GM12801 (cell line): ENCODE data around the gene MAP2K7.

Experiments
- TF ChIP-seq, protein P1 (sequence below): IDR thresholded peaks from one replicate; pipeline ENCODE4 v1.5.1; 2011; ENCODE audit warnings: control low read depth; ENCODE audit not compliant: insufficient read length; ENCODE audit errors: extremely low read depth

The MAP2K7 gene

GRCh38 chr19:7869910-7870511, 33.7 kb upstream of the MAP2K7 start:
- TF ChIP-seq, protein P1, sequence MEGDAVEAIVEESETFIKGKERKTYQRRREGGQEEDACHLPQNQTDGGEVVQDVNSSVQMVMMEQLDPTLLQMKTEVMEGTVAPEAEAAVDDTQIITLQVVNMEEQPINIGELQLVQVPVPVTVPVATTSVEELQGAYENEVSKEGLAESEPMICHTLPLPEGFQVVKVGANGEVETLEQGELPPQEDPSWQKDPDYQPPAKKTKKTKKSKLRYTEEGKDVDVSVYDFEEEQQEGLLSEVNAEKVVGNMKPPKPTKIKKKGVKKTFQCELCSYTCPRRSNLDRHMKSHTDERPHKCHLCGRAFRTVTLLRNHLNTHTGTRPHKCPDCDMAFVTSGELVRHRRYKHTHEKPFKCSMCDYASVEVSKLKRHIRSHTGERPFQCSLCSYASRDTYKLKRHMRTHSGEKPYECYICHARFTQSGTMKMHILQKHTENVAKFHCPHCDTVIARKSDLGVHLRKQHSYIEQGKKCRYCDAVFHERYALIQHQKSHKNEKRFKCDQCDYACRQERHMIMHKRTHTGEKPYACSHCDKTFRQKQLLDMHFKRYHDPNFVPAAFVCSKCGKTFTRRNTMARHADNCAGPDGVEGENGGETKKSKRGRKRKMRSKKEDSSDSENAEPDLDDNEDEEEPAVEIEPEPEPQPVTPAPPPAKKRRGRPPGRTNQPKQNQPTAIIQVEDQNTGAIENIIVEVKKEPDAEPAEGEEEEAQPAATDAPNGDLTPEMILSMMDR: no peak

DNA sequence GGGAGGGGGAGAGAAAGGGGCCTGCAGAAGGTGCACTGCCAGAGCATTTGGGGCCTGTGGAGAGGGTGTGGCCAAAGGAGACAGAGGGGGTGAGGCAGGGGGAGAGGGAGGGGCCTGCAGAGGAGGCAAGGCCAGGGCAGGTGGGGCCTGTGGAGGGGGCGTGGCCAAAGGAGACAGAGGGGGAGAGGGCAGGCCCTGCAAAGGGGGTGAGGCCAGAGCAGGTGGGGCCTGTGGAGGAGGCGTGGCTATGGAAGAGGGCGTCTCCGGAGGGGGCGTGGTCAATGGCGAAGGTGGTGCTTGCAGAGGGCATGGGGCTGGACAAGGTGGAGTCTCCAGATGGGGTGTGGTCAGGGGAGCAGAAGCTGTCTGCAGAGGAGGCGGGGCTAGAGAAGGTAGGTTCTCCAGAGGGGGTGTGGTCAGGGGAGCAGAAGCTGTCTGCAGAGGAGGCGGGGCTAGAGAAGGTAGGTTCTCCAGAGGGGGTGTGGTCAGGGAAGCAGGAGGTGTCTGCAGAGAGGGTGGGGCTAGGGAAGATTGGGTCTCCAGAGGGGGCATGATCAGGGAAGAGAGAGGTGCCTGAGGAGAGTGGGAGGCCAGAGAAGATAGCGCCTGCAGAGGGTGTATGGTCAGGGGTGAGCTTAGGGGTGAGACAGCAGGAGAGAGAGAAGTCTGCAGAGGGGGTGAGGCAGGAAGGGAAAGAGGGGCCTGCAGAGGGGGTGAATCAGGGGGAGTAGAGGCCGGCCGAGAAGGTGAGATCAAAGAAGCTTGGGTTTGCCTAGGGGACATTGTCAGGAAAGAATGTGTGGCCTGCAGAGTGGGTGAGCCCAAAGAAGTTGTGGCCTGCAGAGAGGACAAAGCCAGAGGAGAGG, 32.9 kb upstream of the MAP2K7 start:
- TF ChIP-seq, protein P1: no peak

- TF ChIP-seq, protein P1: no peak
Observed at GRCh38 chr19:7871437-7872305, 32.0 kb upstream of the MAP2K7 start.

DNA sequence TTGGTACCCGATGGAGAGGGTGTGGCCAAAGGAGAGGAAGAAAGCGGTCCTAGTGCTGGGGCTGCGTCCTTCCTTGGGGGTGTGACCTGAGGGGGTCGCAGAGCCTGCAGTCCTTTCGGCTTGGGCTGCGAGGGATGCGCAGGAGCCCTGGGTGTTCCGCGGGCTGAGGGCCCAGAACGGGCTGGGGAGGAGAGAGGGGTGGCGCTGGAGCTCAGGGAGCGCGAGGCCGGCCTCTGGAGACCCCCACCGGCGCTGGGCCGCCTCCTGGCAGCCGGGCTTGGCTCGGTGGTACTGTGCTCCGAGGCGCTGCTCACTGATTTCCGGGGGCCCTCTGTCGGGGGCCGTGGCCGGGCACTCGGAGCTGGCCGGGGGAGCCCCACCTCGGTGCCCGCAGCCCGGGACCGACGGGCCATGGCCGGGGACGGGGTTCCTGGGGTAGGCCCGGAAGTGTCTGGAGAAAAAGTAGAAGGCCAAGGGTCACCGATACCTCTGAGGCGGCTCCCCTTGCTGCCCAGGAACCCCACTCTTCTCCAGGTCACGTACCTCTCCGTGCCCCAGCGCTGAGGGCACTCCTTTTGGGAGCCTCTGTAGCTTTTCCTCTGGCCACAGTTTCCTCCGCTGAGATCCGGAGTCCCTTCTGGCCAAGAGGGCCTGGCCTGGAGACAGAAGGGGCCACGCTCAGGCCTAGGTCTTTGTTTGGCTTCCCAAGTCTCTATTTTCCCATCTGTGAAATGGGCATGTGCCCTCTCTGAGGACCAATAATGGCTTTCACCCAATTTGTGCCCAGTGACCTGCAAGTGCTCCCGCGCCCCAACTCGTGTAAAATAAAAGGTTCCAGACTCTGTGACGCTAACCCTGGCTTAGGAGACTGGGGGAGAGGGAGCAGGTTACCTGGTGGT, 31.1 kb upstream of the MAP2K7 start:
- TF ChIP-seq, protein P1: no peak

GRCh38 chr19:7873304-7874075, 30.2 kb upstream of the MAP2K7 start:
- TF ChIP-seq, protein P1: no peak

DNA sequence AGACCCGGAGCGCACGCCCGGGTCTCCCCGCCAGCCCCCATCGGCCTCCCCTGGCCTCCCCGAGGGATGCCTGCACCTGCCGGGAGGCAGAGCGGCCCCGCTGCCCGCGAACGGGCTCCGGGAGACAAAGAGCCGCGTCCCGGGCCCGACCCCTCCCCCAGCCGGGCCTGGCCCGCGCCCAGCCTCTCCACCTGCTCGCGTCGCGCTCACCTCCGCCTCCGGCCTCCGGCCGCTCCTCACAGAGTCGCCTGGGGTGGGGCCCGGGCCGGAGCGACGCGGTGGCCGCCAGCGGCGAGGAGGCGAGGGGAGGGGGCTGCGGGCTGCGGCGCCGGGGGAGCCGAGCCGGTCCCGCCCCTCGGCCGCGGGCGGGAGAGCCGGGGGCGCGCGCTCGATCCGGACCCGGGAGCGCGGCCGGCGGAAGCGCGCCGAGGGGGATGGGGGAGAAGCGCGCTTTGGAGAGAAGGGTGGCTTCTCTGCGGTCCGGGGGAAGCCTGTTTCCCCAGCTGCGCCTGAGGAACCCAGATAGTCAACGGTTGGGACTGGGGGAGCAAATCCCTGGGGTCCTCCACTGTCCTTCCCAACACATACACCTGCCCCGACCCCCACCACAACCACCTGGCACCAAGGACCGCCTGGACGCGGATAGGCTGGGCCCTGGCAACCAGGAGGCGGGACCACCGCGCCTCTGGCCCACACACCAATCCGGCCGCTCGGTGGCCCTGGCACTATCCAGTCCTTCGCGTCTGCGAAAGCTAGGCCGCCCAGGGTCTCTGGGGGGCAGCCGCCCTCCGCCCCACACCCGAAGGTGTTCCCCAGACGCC, 29.4 kb upstream of the MAP2K7 start, which contains the start of gene PRR36:
TSS of gene PRR36 (minus strand) at position 315 of the 821 bp plus-strand sequence. CDS start 701 bp downstream, outside the sequence.
- TF ChIP-seq, protein P1: no peak
